ENCODE measurements around the gene RAB20.
"Not testable (repeated sequence)": the region's sequence is repeated elsewhere in the genome, so short reads cannot be mapped to it uniquely, and the experiment has no call there.

Gene RAB20

GRCh38 chr13:110492679-110493593 is 68.6 kb downstream of the RAB20 start:
- no peak overlapping the region for H3K4me2 ChIP-seq (ENCODE audit: low read depth, low read length, poor library complexity, severe bottlenecking)
- no peaks in the 10 kb centered on the region for H4K20me1 ChIP-seq (ENCODE audit: insufficient read depth, low read length, poor library complexity, severe bottlenecking)
- no peak overlapping the region for H3K9ac ChIP-seq (ENCODE audit: low read depth, low read length, poor library complexity, severe bottlenecking)
- TF ChIP-seq EZH2phosphoT487 (IDR thresholded peaks at IDR 0.05; ENCODE audit: borderline replicate concordance): no peak
- TF ChIP-seq CTCF (conservative IDR thresholded peaks at IDR 0.05; ENCODE audit: low read length): no peak
- H3F3A ChIP-seq (ENCODE audit: low read depth): no peaks in the 10 kb centered on the region
- no peak overlapping the region for H2AFZ ChIP-seq (ENCODE audit: low read length)
- H3K9me3 ChIP-seq (ENCODE audit: insufficient read depth, low read depth, low read length): no peaks in the 10 kb centered on the region
- H3K36me3 ChIP-seq (ENCODE audit: insufficient read depth, low read length): no peaks in the 10 kb centered on the region
- no peaks in the 10 kb centered on the region for H3K9me2 ChIP-seq (replicated peaks; ENCODE audit: low read depth, low read length)
- H3K27me3 ChIP-seq (ENCODE audit: insufficient read depth, low read length, poor library complexity, severe bottlenecking): no peaks in the 10 kb centered on the region
- H3K4me1 ChIP-seq (ENCODE audit: insufficient read depth, low read length, poor library complexity, severe bottlenecking): no peaks in the 10 kb centered on the region
- H3K4me3 ChIP-seq (ENCODE audit: low read length, poor library complexity, severe bottlenecking): no peak overlapping the region
- no peaks in the 10 kb centered on the region for H3K79me2 ChIP-seq (ENCODE audit: insufficient read depth, low read length)

GRCh38 chr13:110491869-110492678 is 69.4 kb downstream of the RAB20 start:
- no peak overlapping the region for H2AFZ ChIP-seq (ENCODE audit: low read length)
- TF ChIP-seq EZH2phosphoT487 (IDR thresholded peaks at IDR 0.05; ENCODE audit: borderline replicate concordance): no peak
- TF ChIP-seq CTCF (conservative IDR thresholded peaks at IDR 0.05; ENCODE audit: low read length): no peak
- H4K20me1 ChIP-seq (ENCODE audit: insufficient read depth, low read length, poor library complexity, severe bottlenecking): no peaks in the 10 kb centered on the region
- no peak overlapping the region for H3K9ac ChIP-seq (ENCODE audit: low read depth, low read length, poor library complexity, severe bottlenecking)
- H3F3A ChIP-seq (ENCODE audit: low read depth): no peaks in the 10 kb centered on the region
- H3K4me1 ChIP-seq (ENCODE audit: insufficient read depth, low read length, poor library complexity, severe bottlenecking): no peaks in the 10 kb centered on the region
- H3K27me3 ChIP-seq (ENCODE audit: insufficient read depth, low read length, poor library complexity, severe bottlenecking): no peaks in the 10 kb centered on the region
- no peaks in the 10 kb centered on the region for H3K9me2 ChIP-seq (replicated peaks; ENCODE audit: low read depth, low read length)
- no peaks in the 10 kb centered on the region for H3K9me3 ChIP-seq (ENCODE audit: insufficient read depth, low read depth, low read length)
- H3K36me3 ChIP-seq (ENCODE audit: insufficient read depth, low read length): no peaks in the 10 kb centered on the region
- H3K4me2 ChIP-seq (ENCODE audit: low read depth, low read length, poor library complexity, severe bottlenecking): no peak overlapping the region
- H3K79me2 ChIP-seq (ENCODE audit: insufficient read depth, low read length): no peaks in the 10 kb centered on the region
- H3K4me3 ChIP-seq (ENCODE audit: low read length, poor library complexity, severe bottlenecking): no peak overlapping the region

GRCh38 chr13:110490009-110490770 is 71.3 kb downstream of the RAB20 start:
- no peaks in the 10 kb centered on the region for H3K9me2 ChIP-seq (replicated peaks; ENCODE audit: low read depth, low read length)
- H3F3A ChIP-seq (ENCODE audit: low read depth): no peaks in the 10 kb centered on the region
- TF ChIP-seq EZH2phosphoT487 (IDR thresholded peaks at IDR 0.05; ENCODE audit: borderline replicate concordance) (no peak), CTCF (conservative IDR thresholded peaks at IDR 0.05; ENCODE audit: low read length) (no peak)
- H3K4me2 ChIP-seq (ENCODE audit: low read depth, low read length, poor library complexity, severe bottlenecking): no peak overlapping the region
- no peaks in the 10 kb centered on the region for H3K36me3 ChIP-seq (ENCODE audit: insufficient read depth, low read length)
- no peaks in the 10 kb centered on the region for H4K20me1 ChIP-seq (ENCODE audit: insufficient read depth, low read length, poor library complexity, severe bottlenecking)
- H3K4me1 ChIP-seq (ENCODE audit: insufficient read depth, low read length, poor library complexity, severe bottlenecking): no peaks in the 10 kb centered on the region
- H2AFZ ChIP-seq (ENCODE audit: low read length): no peak overlapping the region
- no peaks in the 10 kb centered on the region for H3K27me3 ChIP-seq (ENCODE audit: insufficient read depth, low read length, poor library complexity, severe bottlenecking)
- no peak overlapping the region for H3K9ac ChIP-seq (ENCODE audit: low read depth, low read length, poor library complexity, severe bottlenecking)
- no peaks in the 10 kb centered on the region for H3K79me2 ChIP-seq (ENCODE audit: insufficient read depth, low read length)
- no peak overlapping the region for H3K4me3 ChIP-seq (ENCODE audit: low read length, poor library complexity, severe bottlenecking)
- H3K9me3 ChIP-seq (ENCODE audit: insufficient read depth, low read depth, low read length): no peaks in the 10 kb centered on the region

- H2AFZ ChIP-seq (ENCODE audit: low read length); H3K27me3 ChIP-seq (ENCODE audit: insufficient read depth, low read length, poor library complexity, severe bottlenecking); H4K20me1 ChIP-seq (ENCODE audit: insufficient read depth, low read length, poor library complexity, severe bottlenecking); H3K4me1 ChIP-seq (ENCODE audit: insufficient read depth, low read length, poor library complexity, severe bottlenecking); H3K9me3 ChIP-seq (ENCODE audit: insufficient read depth, low read depth, low read length); H3F3A ChIP-seq (ENCODE audit: low read depth); H3K4me2 ChIP-seq (ENCODE audit: low read depth, low read length, poor library complexity, severe bottlenecking); H3K9ac ChIP-seq (ENCODE audit: low read depth, low read length, poor library complexity, severe bottlenecking); H3K79me2 ChIP-seq (ENCODE audit: insufficient read depth, low read length); H3K36me3 ChIP-seq (ENCODE audit: insufficient read depth, low read length); H3K9me2 ChIP-seq (replicated peaks; ENCODE audit: low read depth, low read length); H3K4me3 ChIP-seq (ENCODE audit: low read length, poor library complexity, severe bottlenecking): not testable (repeated sequence)
These were observed 74.6 kb downstream of the RAB20 start for GRCh38 chr13:110486880-110487279.
